HG02840 (cell line): Measurements from ENCODE around the gene RAP1GAP.

Source experiments
- ATAC-seq: cut with Tn5 transposase; IDR thresholded peaks from one replicate; pipeline ENCODE4 v1.9.1; 2021; ENCODE audit warnings: mild to moderate bottlenecking, moderate library complexity, moderate number of reproducible peaks; ENCODE audit not compliant: unreplicated experiment, low FRiP score

Gene RAP1GAP

GRCh38 chr1:21669258-21670058 lies at the start of gene RAP1GAP:
TSS of gene RAP1GAP (minus strand) at chr1:21669357. CDS start at chr1:21620032, 49,325 bp downstream.
- no peak for ATAC-seq

- ATAC-seq, result no peak
Observed at GRCh38 chr1:21716169-21716568, 47.0 kb upstream of the RAP1GAP start.

- no peak for ATAC-seq
Observed at GRCh38 chr1:21707891-21708290, 38.7 kb upstream of the RAP1GAP start.

- ATAC-seq, result no peak
Observed at GRCh38 chr1:21707086-21707840, 38.1 kb upstream of the RAP1GAP start.

GRCh38 chr1:21706151-21706835 lies 37.1 kb upstream of the RAP1GAP start:
- ATAC-seq, result no peak

GRCh38 chr1:21705303-21705980 lies 36.3 kb upstream of the RAP1GAP start:
- ATAC-seq, result no peak

GRCh38 chr1:21704145-21704544 lies 35.0 kb upstream of the RAP1GAP start:
- no peak for ATAC-seq

GRCh38 chr1:21703318-21703963 lies 34.3 kb upstream of the RAP1GAP start:
- no peak for ATAC-seq

- ATAC-seq, result no peak
Observed at GRCh38 chr1:21702780-21703179, 33.6 kb upstream of the RAP1GAP start.

GRCh38 chr1:21701401-21701800 lies 32.2 kb upstream of the RAP1GAP start:
- ATAC-seq, result no peak

GRCh38 chr1:21700094-21700493 lies 30.9 kb upstream of the RAP1GAP start:
- no peak for ATAC-seq

GRCh38 chr1:21696931-21697330 lies 27.8 kb upstream of the RAP1GAP start:
- no peak for ATAC-seq

- ATAC-seq, result no peak
Observed at GRCh38 chr1:21693732-21694131, 24.6 kb upstream of the RAP1GAP start.

GRCh38 chr1:21691739-21692138 lies 22.6 kb upstream of the RAP1GAP start:
- ATAC-seq, result no peak

- ATAC-seq, result no peak
Observed at GRCh38 chr1:21689661-21690372, 20.7 kb upstream of the RAP1GAP start.

GRCh38 chr1:21687081-21687529 lies 17.9 kb upstream of the RAP1GAP start:
- ATAC-seq, result no peak

GRCh38 chr1:21685946-21686678 lies 17.0 kb upstream of the RAP1GAP start:
- ATAC-seq, result no peak

- no peak for ATAC-seq
Observed at GRCh38 chr1:21681426-21681825, 12.3 kb upstream of the RAP1GAP start.

GRCh38 chr1:21680918-21681317 lies 11.8 kb upstream of the RAP1GAP start:
- ATAC-seq, result no peak
